Osteoblast (primary cell): ENCODE data around the gene CELF2. TPM values are rescaled to one million over a fixed set of nuclear protein-coding genes. Genes with fewer than 3 reads are reported as not detected.
A peak's percentile ranks its signal among the peaks of the same experiment; 100 is the strongest.

Experiments
- DNase-seq: peaks from one replicate; pipeline ENCODE4 v3.0.0; 2011; ENCODE audit warnings: low spot score, mixed read lengths; ENCODE audit not compliant: insufficient read length; ENCODE audit errors: missing footprints
- H2AFZ ChIP-seq: 2 replicates; pipeline ENCODE4 v1.6.0; 2011; ENCODE audit warnings: mild to moderate bottlenecking, low read length
- H3K27ac ChIP-seq: 2 replicates; pipeline ENCODE4 v1.5.1; 2011; ENCODE audit warnings: mild to moderate bottlenecking, low read depth, low read length, moderate library complexity
- H3K27me3 ChIP-seq: 2 replicates; pipeline ENCODE4 v1.6.0; 2012; ENCODE audit warnings: mild to moderate bottlenecking, control low read depth, inconsistent platforms, low read length, moderate library complexity; ENCODE audit not compliant: insufficient read depth
- H3K36me3 ChIP-seq: 2 replicates; pipeline ENCODE4 v1.5.1; 2011; ENCODE audit warnings: mild to moderate bottlenecking, low read length, control low read depth, moderate library complexity; ENCODE audit not compliant: insufficient read depth
- H3K4me1 ChIP-seq: 2 replicates; pipeline ENCODE4 v1.5.1; 2011; ENCODE audit warnings: mild to moderate bottlenecking, low read length, control low read depth, moderate library complexity; ENCODE audit not compliant: insufficient read depth
- H3K4me2 ChIP-seq: 2 replicates; pipeline ENCODE4 v1.6.0; 2011; ENCODE audit warnings: mild to moderate bottlenecking, low read length; ENCODE audit not compliant: insufficient read depth
- H3K4me3 ChIP-seq: fragments of 200-600 bp; sonication (generic); 3 replicates; pipeline ENCODE4 v1.5.1; 2012; ENCODE audit warnings: mild to moderate bottlenecking, low read length, inconsistent platforms; ENCODE audit not compliant: insufficient read depth
- H3K79me2 ChIP-seq: 2 replicates; pipeline ENCODE4 v1.6.0; 2012; ENCODE audit warnings: mild to moderate bottlenecking, low read length, control low read depth, inconsistent platforms; ENCODE audit not compliant: insufficient read depth
- H3K9me3 ChIP-seq: 2 replicates; pipeline ENCODE4 v1.5.1; 2011; ENCODE audit warnings: low read depth, low read length, control low read depth
- H4K20me1 ChIP-seq: 2 replicates; pipeline ENCODE4 v1.6.0; 2012; ENCODE audit warnings: mild to moderate bottlenecking, low read length, control low read depth; ENCODE audit not compliant: insufficient read depth
- total RNA-seq: library from RNA; depleted of rRNA; stranded (reverse); fragments of >200 nt; gene quantifications from 2 replicates; pipeline ENCODE4 v1.2.3, GENCODE V29; 2012
- TF ChIP-seq, protein P1 (sequence below): IDR thresholded peaks from 2 replicates; pipeline ENCODE4 v1.5.1; 2011; ENCODE audit warnings: mild to moderate bottlenecking, low read depth, low read length, moderate library complexity; ENCODE audit errors: extremely low read depth

The CELF2 gene
- total RNA-seq, 1 donor = 7.6 TPM

- DNase-seq = no peak
- no peaks in the 10 kb centered on the region for H4K20me1 ChIP-seq
- H3K27ac ChIP-seq = no peak overlapping the region
- H3K79me2 ChIP-seq = no peaks in the 10 kb centered on the region
- H3K4me1 ChIP-seq = no peaks in the 10 kb centered on the region
- peaks cover 14% of the 10 kb centered on the region for H3K27me3 ChIP-seq
- no peaks in the 10 kb centered on the region for H3K36me3 ChIP-seq
- no peak overlapping the region for H3K4me3 ChIP-seq
- TF ChIP-seq, protein P1, sequence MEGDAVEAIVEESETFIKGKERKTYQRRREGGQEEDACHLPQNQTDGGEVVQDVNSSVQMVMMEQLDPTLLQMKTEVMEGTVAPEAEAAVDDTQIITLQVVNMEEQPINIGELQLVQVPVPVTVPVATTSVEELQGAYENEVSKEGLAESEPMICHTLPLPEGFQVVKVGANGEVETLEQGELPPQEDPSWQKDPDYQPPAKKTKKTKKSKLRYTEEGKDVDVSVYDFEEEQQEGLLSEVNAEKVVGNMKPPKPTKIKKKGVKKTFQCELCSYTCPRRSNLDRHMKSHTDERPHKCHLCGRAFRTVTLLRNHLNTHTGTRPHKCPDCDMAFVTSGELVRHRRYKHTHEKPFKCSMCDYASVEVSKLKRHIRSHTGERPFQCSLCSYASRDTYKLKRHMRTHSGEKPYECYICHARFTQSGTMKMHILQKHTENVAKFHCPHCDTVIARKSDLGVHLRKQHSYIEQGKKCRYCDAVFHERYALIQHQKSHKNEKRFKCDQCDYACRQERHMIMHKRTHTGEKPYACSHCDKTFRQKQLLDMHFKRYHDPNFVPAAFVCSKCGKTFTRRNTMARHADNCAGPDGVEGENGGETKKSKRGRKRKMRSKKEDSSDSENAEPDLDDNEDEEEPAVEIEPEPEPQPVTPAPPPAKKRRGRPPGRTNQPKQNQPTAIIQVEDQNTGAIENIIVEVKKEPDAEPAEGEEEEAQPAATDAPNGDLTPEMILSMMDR = no peak
- no peaks in the 10 kb centered on the region for H3K9me3 ChIP-seq
- no peak overlapping the region for H3K4me2 ChIP-seq
- H2AFZ ChIP-seq = no peak overlapping the region
Measured at GRCh38 chr10:11022213-11022612, 4.5 kb downstream of the CELF2 start.

DNA sequence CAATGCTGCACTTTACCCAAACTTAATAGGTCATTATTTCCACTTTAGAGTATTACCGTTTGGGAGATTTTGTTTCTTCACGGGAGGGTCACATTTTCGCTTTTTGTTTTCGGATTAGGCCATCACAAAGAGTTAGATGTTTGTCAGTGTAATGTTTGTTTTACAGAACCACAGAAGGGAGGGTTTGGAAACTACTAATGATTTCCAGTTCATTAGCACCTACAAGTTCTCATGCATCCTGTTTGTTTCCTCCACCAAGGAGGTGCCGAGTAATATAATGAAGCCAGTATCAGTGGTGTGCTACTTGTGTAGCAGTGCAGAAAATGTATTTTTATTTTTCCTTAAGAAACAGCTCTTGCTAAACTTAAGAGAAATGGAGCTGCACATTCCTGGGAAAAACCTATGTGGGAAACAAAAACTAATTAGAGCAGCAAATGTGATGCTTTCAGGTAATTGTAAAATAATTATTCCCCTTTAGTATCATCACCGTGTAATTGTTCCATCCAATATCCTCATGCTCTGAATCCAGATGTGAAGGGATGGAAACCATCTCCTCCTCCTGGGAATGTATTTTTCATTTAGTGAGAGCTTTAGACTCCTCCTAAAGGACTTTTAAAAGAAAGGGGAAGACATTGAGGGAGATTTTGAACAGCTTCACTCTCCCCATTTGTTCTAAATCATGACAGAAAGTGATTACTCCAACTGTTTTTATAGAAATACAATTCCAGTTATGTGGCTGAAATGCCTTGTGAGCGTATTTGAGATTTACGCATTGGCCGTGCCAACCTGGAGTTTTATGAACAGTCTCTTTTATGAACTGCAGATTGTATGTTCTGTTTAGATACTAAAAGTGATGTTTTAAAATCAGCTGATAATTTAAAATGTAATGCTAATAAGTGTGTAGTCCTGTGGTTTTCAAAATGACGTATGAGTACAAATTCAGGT is 5.6 kb downstream of the CELF2 start:
- DNase-seq = no peak
- H3K4me3 ChIP-seq = no peak overlapping the region
- TF ChIP-seq, protein P1 = no peak

DNA sequence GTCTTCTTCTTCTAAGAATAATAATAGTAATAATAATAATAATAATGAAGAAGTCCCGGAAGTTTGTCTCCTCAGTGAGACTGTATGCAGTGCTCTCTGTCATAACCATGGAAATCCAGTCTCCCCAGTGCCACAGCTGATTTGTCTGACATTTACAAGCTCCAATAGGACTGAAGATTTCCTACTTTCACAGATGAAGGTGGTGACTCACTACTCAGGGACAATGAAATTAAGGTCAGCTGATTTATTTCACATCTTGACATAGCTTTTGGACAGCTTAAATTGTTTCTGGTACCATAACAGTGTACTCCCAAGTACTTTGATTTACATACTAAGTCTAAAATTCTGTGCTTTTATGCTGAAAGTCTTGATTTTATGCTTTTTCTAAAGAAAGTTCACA is 6.9 kb downstream of the CELF2 start:
- Histone ChIP-seq H3K27ac (no peak overlapping the region), H3K4me2 (no peak overlapping the region), H3K79me2 (no peaks in the 10 kb centered on the region), H3K4me3 (no peak overlapping the region), H4K20me1 (no peaks in the 10 kb centered on the region), H3K9me3 (no peaks in the 10 kb centered on the region), H3K27me3 (no peaks in the 10 kb centered on the region), H3K4me1 (no peaks in the 10 kb centered on the region), H2AFZ (no peak overlapping the region), H3K36me3 (no peaks in the 10 kb centered on the region)
- TF ChIP-seq, protein P1 = no peak
- DNase-seq = peak; percentile 84

More for the DNA sequence above, 5.6 kb downstream of the CELF2 start:
- H3K4me2 ChIP-seq = no peak overlapping the region
- no peaks in the 10 kb centered on the region for H3K36me3 ChIP-seq
- H4K20me1 ChIP-seq = no peaks in the 10 kb centered on the region
- peaks cover 6% of the 10 kb centered on the region for H3K27me3 ChIP-seq
- H2AFZ ChIP-seq = no peak overlapping the region
- no peaks in the 10 kb centered on the region for H3K79me2 ChIP-seq
- H3K9me3 ChIP-seq = no peaks in the 10 kb centered on the region
- H3K4me1 ChIP-seq = no peaks in the 10 kb centered on the region
- no peak overlapping the region for H3K27ac ChIP-seq

DNA sequence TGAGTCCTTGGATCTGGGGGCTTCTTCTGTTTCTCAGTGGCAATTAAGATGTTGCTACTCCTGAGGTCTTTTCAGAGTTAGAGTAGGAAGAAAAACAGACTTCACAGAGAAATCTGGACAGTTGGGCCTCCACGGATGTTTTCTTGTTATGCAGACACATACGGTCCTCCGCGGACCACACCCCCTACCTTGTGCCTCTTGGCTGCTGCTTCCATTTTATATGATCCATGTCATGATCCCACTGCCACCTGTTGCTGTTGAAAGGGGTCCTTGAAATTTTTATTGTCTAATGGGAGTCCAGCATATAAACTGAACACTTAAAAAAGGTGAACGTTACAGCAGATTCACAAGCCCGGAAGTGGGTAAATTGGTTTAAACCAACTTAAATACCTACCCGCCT is 8.3 kb downstream of the CELF2 start:
- Histone ChIP-seq H3K4me2 (no peak overlapping the region), H3K27ac (no peak overlapping the region), H3K79me2 (no peaks in the 10 kb centered on the region), H2AFZ (no peak overlapping the region), H3K27me3 (no peaks in the 10 kb centered on the region), H3K4me3 (no peak overlapping the region), H3K9me3 (no peaks in the 10 kb centered on the region), H3K4me1 (no peaks in the 10 kb centered on the region), H4K20me1 (no peaks in the 10 kb centered on the region), H3K36me3 (no peaks in the 10 kb centered on the region)
- TF ChIP-seq, protein P1 = no peak
- no peak for DNase-seq
